ENCODE data around the gene PLEKHA5. TPM values are rescaled to one million over a fixed set of nuclear protein-coding genes. Genes with fewer than 3 reads are reported as not detected.

The PLEKHA5 gene
- total RNA-seq, 1 donor from 2014 or later: 23.4 TPM

DNA sequence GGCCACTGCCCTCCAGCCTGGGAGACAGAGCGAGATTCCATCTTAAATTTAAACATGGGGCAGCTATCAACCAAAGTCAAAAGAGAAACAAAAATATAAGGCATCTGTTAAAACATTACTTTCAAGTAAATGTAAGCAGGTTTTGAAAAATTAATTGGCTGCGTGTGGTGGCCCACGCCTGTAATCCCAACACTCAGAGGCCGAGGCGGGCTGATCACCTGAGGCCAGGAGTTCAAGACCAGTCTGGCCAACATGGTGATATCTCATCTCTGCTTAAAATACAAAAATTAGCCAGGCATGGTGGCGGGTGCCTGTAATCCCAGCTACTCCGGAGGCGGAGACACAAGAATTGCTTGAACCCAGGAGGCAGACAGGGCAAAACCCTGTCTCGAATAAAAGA, 82.7 kb downstream of the PLEKHA5 start:
- no peak for DNase-seq (ENCODE audit: low read depth)
- TF ChIP-seq, protein P1, sequence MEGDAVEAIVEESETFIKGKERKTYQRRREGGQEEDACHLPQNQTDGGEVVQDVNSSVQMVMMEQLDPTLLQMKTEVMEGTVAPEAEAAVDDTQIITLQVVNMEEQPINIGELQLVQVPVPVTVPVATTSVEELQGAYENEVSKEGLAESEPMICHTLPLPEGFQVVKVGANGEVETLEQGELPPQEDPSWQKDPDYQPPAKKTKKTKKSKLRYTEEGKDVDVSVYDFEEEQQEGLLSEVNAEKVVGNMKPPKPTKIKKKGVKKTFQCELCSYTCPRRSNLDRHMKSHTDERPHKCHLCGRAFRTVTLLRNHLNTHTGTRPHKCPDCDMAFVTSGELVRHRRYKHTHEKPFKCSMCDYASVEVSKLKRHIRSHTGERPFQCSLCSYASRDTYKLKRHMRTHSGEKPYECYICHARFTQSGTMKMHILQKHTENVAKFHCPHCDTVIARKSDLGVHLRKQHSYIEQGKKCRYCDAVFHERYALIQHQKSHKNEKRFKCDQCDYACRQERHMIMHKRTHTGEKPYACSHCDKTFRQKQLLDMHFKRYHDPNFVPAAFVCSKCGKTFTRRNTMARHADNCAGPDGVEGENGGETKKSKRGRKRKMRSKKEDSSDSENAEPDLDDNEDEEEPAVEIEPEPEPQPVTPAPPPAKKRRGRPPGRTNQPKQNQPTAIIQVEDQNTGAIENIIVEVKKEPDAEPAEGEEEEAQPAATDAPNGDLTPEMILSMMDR (conservative IDR thresholded peaks at IDR 0.05; ENCODE audit: low read depth, low read length): no peak
- no peak overlapping the region for H3K4me3 ChIP-seq (ENCODE audit: low read depth, low read length)

DNA sequence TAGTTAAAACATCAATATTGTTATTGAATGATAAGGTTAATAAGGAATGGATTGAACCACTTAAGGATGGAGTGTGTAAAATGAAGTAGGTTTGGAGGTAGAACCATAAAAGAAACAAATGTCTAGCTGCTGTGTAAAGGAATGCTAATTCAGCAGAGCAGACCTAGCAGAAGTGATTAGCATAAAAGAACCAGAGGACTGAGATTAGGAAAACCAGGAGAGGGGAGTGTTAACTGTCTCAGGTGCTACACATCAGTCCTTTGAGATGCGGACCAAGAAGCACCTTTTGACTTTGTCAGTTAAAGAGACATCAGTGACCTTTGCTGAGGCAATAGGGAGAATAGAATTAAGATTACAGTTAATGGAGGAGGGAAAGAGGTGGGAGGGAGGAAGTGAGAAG, 84.5 kb downstream of the PLEKHA5 start:
- no peak for DNase-seq (ENCODE audit: low read depth)
- no peak overlapping the region for H3K4me3 ChIP-seq (ENCODE audit: low read depth, low read length)
- TF ChIP-seq, protein P1 (conservative IDR thresholded peaks at IDR 0.05; ENCODE audit: low read depth, low read length): no peak

DNA sequence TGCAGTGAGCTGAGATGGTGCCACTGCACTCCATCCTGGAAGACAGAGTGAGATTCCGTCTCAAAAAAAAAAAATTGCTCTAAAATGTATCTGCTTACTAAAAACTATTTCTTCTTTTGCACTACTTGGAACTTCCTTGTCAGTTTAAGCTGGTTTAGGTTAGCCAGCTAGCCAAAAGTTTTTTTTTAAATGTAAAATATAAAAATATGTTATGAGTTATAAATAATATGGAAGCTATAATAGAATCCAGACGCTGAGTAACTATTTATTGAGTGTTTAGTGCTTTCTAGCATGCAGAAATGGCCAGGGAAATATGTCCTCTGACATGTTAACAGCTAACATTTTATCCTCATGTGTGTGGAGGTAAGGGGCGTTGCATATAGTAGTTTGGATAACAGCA, 85.6 kb downstream of the PLEKHA5 start:
- no peak for DNase-seq (ENCODE audit: low read depth)
- H3K4me3 ChIP-seq (ENCODE audit: low read depth, low read length): no peak overlapping the region
- TF ChIP-seq, protein P1 (conservative IDR thresholded peaks at IDR 0.05; ENCODE audit: low read depth, low read length): no peak

DNA sequence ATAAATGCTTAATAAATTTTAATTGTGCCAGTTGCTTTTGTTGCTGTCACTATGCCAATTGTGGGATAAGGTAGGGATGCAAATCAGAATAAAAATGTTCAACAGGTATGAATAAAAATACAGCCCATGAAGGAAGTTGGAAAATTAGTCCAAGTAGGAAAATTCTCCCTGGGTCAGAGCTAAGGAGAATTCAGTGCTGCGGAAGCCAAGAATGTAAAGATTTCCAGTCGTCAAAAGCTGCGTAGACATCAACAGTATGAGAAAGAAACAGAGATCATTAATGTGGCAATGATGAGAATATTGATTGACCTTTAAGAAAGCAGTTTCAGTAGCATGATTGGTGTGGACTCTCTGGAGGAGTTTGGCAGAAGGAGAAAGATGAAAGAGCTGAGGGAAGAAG, 87.9 kb downstream of the PLEKHA5 start:
- no peak overlapping the region for H3K4me3 ChIP-seq (ENCODE audit: low read depth, low read length)
- TF ChIP-seq, protein P1 (conservative IDR thresholded peaks at IDR 0.05; ENCODE audit: low read depth, low read length): no peak

DNA sequence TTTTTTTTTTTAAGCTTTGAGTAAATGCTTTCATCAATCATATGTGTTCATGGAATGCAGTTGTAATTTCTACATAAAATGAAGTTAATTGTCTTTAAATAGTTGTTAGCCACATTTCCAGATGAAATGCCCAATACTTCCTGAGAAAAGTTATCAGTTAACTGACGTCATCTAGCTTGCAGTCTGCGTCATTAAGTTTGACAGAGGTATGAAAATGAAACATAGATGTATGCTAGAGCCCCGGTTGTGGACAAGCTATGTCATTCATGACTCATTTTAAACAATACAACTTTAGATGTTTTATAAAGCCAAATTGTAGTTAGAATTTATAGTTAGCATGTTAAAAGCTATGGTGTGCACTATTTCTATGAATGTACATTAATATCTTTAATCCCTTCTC, 90.7 kb downstream of the PLEKHA5 start:
- TF ChIP-seq, protein P1 (conservative IDR thresholded peaks at IDR 0.05; ENCODE audit: low read depth, low read length): no peak
- no peak for DNase-seq (ENCODE audit: low read depth)
- H3K4me3 ChIP-seq (ENCODE audit: low read depth, low read length): no peak overlapping the region

More for the DNA sequence above, 87.9 kb downstream of the PLEKHA5 start:
- no peak for DNase-seq (ENCODE audit: low read depth)

DNA sequence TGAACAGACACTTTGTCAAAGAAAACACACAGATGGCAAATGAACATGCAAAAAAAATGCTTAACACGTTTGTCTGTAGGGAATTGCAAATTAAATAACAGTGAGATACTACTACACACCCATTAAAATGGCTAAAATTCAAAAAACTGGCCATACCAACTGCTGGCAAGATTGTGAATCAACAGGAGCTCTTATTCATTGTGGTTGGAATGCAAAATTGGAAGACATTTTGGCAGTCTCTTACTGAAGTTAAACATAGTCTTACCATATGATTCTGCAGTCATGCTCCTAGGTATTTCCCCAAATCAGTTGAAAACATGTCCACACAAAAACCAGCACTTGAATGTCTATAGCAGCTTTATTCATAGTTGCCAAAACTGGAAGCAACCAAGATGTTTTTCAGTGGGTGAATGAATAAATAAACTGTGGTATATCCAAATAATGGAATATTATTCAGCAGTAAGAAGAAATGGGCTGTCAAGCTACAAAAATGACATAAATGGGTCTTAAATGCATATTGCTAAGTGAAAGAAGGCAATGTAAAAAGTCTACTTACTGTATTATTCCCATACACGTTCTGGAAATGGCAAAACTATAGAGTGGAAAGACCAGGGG, 91.4 kb downstream of the PLEKHA5 start:
- no peak overlapping the region for H3K4me3 ChIP-seq (ENCODE audit: low read depth, low read length)
- TF ChIP-seq, protein P1 (conservative IDR thresholded peaks at IDR 0.05; ENCODE audit: low read depth, low read length): no peak
- DNase-seq (ENCODE audit: low read depth): no peak

DNA sequence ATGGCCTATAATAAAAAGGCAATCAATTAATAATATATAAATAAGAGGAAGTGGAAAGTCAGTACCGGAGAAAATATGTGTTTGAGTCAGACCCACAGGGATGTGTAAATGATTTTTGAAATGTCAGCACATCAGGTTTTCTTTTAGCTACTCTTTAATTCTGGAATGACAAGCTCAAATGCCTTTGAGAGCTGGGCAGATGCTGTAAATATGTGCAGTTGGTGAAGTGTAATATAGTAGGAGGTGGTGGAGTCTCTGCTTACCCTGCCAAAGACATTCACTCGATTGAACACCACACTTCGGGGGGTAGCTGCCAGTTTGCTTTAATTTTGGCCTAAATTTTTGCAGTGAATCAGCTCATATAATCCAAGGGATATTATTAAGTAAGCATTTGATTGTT, 93.0 kb downstream of the PLEKHA5 start:
- TF ChIP-seq, protein P1 (conservative IDR thresholded peaks at IDR 0.05; ENCODE audit: low read depth, low read length): no peak
- DNase-seq (ENCODE audit: low read depth): no peak

More for the DNA sequence above, 93.0 kb downstream of the PLEKHA5 start:
- H3K4me3 ChIP-seq (ENCODE audit: low read depth, low read length): peak overlapping the region; percentile 9

Data from epithelial cell of proximal tubule (primary cell).